Measurements from ENCODE around the gene MLST8.

The MLST8 gene

DNA sequence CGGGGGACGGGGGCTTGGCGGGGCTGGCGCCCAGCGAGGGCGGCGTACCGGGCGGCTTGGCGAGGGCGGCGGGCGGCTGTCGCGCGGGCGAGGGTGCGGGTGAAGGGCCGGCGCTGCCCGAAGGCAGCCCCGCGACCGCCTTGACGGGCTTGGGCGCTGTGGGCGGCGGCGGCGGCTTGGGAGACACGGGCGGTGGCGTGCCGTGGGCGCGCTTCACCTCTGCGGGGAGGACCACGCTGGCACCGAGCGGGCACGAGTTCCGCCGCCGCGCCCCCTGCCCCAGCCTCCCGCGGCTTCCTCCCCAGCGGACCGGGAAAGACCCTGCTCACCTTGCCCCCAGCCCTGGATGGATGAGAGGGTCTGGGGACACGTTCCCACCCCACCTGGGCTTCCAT lies 26.1 kb upstream of the MLST8 start:
- Histone ChIP-seq H3K27me3 (replicated peaks; ENCODE audit: control insufficient read depth, insufficient read depth, low read length) (no peaks in the 10 kb centered on the region), H3K4me3 (replicated peaks; ENCODE audit: low read depth, low read length) (no peak overlapping the region), H3K36me3 (ENCODE audit: control insufficient read depth, insufficient read depth, low read length) (peaks cover 22% of the 10 kb centered on the region)
- no peak for DNase-seq (ENCODE audit: extremely low read depth, insufficient read length)
- TF ChIP-seq, protein P1, sequence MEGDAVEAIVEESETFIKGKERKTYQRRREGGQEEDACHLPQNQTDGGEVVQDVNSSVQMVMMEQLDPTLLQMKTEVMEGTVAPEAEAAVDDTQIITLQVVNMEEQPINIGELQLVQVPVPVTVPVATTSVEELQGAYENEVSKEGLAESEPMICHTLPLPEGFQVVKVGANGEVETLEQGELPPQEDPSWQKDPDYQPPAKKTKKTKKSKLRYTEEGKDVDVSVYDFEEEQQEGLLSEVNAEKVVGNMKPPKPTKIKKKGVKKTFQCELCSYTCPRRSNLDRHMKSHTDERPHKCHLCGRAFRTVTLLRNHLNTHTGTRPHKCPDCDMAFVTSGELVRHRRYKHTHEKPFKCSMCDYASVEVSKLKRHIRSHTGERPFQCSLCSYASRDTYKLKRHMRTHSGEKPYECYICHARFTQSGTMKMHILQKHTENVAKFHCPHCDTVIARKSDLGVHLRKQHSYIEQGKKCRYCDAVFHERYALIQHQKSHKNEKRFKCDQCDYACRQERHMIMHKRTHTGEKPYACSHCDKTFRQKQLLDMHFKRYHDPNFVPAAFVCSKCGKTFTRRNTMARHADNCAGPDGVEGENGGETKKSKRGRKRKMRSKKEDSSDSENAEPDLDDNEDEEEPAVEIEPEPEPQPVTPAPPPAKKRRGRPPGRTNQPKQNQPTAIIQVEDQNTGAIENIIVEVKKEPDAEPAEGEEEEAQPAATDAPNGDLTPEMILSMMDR (IDR thresholded peaks at IDR 0.05; ENCODE audit: insufficient read depth, low read length, poor library complexity, severe bottlenecking) = no peak

DNA sequence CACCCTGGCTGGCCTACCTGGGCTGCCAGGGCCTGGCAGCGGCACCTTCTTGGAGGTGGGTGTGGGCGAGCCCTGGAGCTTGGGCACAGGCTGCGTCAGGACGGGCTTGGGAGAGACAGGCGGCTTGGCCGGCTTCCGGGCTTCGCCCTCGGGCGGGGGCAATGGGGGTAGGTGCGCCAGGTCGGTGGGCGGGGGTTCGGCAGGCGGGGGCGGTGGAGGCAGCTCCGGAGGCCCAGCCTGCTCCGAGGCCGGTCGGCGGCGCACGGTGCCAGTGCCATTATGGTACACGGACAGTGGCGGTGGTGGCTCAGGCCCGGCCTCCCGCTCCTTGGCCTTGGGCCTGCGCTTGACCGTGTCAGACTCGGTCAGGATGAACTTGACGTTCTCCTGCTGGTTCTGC lies 25.7 kb upstream of the MLST8 start:
- no peaks in the 10 kb centered on the region for H3K27me3 ChIP-seq (replicated peaks; ENCODE audit: control insufficient read depth, insufficient read depth, low read length)
- H3K4me3 ChIP-seq (replicated peaks; ENCODE audit: low read depth, low read length) = no peak overlapping the region
- DNase-seq (ENCODE audit: extremely low read depth, insufficient read length) = no peak
- TF ChIP-seq, protein P1 (IDR thresholded peaks at IDR 0.05; ENCODE audit: insufficient read depth, low read length, poor library complexity, severe bottlenecking) = no peak
- H3K36me3 ChIP-seq (ENCODE audit: control insufficient read depth, insufficient read depth, low read length) = peaks cover 20% of the 10 kb centered on the region

DNA sequence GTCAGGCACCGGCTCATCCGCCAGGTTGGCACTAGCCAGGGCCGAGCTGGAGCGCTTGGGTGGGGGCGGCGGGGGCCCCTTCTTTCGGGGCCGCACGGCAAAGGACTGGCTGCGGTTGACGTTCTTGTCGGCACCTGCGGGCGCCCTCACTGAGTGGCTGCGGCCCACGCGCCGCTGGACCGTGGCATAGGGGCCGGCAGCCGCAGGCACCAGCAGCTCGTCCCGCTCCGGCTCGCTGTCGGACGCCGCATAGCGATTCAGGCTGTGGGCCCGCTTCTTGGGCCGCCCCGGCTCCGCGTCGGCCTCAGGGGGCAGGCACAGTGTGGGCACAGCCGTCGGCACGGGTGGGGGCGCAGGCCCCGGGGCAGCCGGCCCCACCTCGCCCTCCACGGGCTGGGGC lies 24.8 kb upstream of the MLST8 start:
- no peak for DNase-seq (ENCODE audit: extremely low read depth, insufficient read length)
- H3K4me3 ChIP-seq (replicated peaks; ENCODE audit: low read depth, low read length) = no peak overlapping the region
- H3K36me3 ChIP-seq (ENCODE audit: control insufficient read depth, insufficient read depth, low read length) = peaks cover 16% of the 10 kb centered on the region
- TF ChIP-seq, protein P1 (IDR thresholded peaks at IDR 0.05; ENCODE audit: insufficient read depth, low read length, poor library complexity, severe bottlenecking) = no peak
- H3K27me3 ChIP-seq (replicated peaks; ENCODE audit: control insufficient read depth, insufficient read depth, low read length) = no peaks in the 10 kb centered on the region

DNA sequence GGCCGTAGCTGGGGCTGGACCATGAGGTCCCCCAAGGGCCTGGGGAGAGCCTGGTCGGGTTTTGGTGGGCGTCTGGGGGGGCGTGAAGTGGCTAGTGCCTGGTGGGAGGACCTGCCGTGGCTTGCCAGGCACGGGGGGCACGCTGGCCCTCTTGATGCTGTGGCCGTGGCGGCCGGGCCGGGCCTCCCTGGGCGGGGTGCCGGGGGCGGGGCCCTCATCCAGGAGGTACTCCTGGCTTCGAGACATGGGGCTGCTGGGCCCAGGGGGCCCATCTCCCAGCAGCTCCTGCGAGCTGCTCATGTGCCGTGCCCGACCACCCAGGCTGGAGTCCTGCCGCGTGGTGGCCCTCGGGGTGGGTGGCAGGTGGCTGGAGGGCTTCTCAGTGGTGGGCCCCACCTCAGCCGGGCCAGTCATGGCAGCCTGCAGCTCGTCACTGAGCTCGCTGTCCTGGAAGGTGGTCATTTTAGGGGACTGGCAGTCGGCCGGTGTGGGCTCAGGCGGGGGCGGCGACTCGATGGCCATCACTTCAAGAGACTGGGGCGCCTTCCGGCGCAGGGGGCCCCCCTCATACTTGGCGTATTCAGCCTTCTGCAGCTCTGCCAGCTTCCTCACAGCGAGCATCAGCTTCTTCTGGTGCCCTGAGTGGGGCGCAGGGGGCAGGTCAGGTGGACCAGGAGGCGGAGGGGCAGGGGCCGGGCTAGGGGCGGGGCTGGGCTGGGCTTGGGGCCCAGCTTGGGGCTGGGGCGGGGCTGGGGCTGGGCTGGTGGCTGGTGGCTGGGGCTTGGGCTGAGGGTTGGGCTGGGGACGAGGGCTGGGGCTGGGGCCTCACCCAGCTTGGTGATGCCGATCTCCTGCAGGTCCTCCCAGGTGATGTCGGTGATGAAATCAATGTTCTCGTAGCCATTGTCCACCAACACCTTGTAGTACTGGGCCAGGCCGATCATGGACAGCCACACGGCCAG lies 24.0 kb upstream of the MLST8 start:
- TF ChIP-seq, protein P1 (IDR thresholded peaks at IDR 0.05; ENCODE audit: insufficient read depth, low read length, poor library complexity, severe bottlenecking) = no peak
- no peaks in the 10 kb centered on the region for H3K27me3 ChIP-seq (replicated peaks; ENCODE audit: control insufficient read depth, insufficient read depth, low read length)
- DNase-seq (ENCODE audit: extremely low read depth, insufficient read length) = no peak
- no peak overlapping the region for H3K4me3 ChIP-seq (replicated peaks; ENCODE audit: low read depth, low read length)
- peaks cover 10% of the 10 kb centered on the region for H3K36me3 ChIP-seq (ENCODE audit: control insufficient read depth, insufficient read depth, low read length)

DNA sequence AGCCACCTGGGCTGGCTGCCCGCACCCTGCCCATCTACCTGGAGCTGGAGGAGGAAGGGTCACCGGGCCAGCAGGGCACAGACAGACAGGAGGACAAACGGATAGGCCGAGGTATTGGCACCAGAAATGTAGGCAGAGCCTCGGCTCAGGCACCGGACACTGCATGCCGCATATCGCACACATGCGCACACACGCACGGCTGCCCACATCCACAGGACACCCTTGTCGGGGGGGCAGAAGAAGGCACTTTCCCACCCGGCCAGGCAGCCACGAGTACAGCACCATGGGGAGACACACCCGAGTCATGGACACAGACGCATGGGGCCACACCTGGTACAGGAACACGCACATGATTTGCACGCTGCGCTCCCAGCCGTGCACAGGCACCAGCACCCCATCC lies 23.3 kb upstream of the MLST8 start:
- DNase-seq (ENCODE audit: extremely low read depth, insufficient read length) = no peak
- Histone ChIP-seq H3K27me3 (replicated peaks; ENCODE audit: control insufficient read depth, insufficient read depth, low read length) (no peaks in the 10 kb centered on the region), H3K36me3 (ENCODE audit: control insufficient read depth, insufficient read depth, low read length) (peaks cover 4% of the 10 kb centered on the region), H3K4me3 (replicated peaks; ENCODE audit: low read depth, low read length) (no peak overlapping the region)
- TF ChIP-seq, protein P1 (IDR thresholded peaks at IDR 0.05; ENCODE audit: insufficient read depth, low read length, poor library complexity, severe bottlenecking) = no peak
